CD4-positive, alpha-beta T cell (primary cell): ENCODE measurements around the gene GPD2. TPM values are rescaled to one million over a fixed set of nuclear protein-coding genes. Genes with fewer than 3 reads are reported as not detected.

Experiments used
- ATAC-seq: fragments of 200-7000 bp; cut with Tn5 transposase; one replicate; pipeline ENCODE4 v1.10.0; 2022; ENCODE audit warnings: mild to moderate bottlenecking; ENCODE audit not compliant: poor library complexity
- CTCF ChIA-PET: fragments of 350-600 bp; sonication (Branson Sonifier 250); formaldehyde crosslinking; loops from one replicate; lab custom pipeline; 2021; ENCODE audit warnings: antibody characterized with exemption, inconsistent platforms; lab: Charles Lee
- POLR2A ChIA-PET: fragments of 350-600 bp; sonication (Branson Sonifier 250); formaldehyde crosslinking; loops from one replicate; lab custom pipeline; 2021; ENCODE audit warnings: antibody characterized with exemption, inconsistent platforms; lab: Charles Lee
- DNase-seq, 14 experiments: peaks; one replicate each; pipeline ENCODE4 v3.0.0-alpha.2; 2013 to 2020; ENCODE audit warnings: mixed read lengths in 2 of 14
- H3K27ac ChIP-seq, 2 donors: one replicate each; pipeline versions ENCODE4 v1.5.1 to v1.7.0; 2013; ENCODE audit warnings: low read length in 2 of 2, low read depth in 1 of 2, mild to moderate bottlenecking in 1 of 2
- H3K27me3 ChIP-seq, 2 experiments: 1 replicate in 1 of 2; 2 replicates in 1 of 2; pipeline versions ENCODE4 v1.6.1 to v1.7.0; 2013; ENCODE audit warnings: low read length in 2 of 2, control low read depth in 1 of 2, mild to moderate bottlenecking in 1 of 2, moderate library complexity in 1 of 2; ENCODE audit not compliant: insufficient read depth in 2 of 2, control insufficient read depth in 1 of 2
- H3K36me3 ChIP-seq: one replicate; pipeline ENCODE4 v1.6.1; 2013; ENCODE audit warnings: low read length, control low read depth; ENCODE audit not compliant: insufficient read depth
- H3K4me1 ChIP-seq: one replicate; pipeline ENCODE4 v1.6.1; 2013; ENCODE audit warnings: low read length, control low read depth; ENCODE audit not compliant: insufficient read depth
- H3K4me3 ChIP-seq: one replicate; pipeline ENCODE4 v1.5.1; 2013; ENCODE audit warnings: mild to moderate bottlenecking, low read length, moderate library complexity
- H3K9me3 ChIP-seq, 2 experiments: 1 replicate in 1 of 2; 2 replicates in 1 of 2; pipeline versions ENCODE4 v1.6.1 to v1.7.0; 2013; ENCODE audit warnings: low read length in 2 of 2, mild to moderate bottlenecking in 2 of 2, control low read depth in 1 of 2, moderate library complexity in 1 of 2; ENCODE audit not compliant: control insufficient read depth in 1 of 2, insufficient read depth in 1 of 2
- H3K27ac Mint-ChIP-seq: one replicate; pipeline ENCODE4 v1.8.0; 2020; ENCODE audit warnings: mixed read lengths
- H3K27me3 Mint-ChIP-seq: one replicate; pipeline ENCODE4 v1.8.0; 2021; ENCODE audit warnings: mixed read lengths
- H3K36me3 Mint-ChIP-seq: one replicate; pipeline ENCODE4 v1.8.0; 2021; ENCODE audit warnings: low read depth, mixed read lengths
- H3K4me1 Mint-ChIP-seq: one replicate; pipeline ENCODE4 v1.8.0; 2021; ENCODE audit warnings: low read depth, mixed read lengths
- H3K4me3 Mint-ChIP-seq: one replicate; pipeline ENCODE4 v1.8.0; 2020; ENCODE audit warnings: mild to moderate bottlenecking, mixed read lengths
- H3K9me3 Mint-ChIP-seq: one replicate; pipeline ENCODE4 v1.8.0; 2020; ENCODE audit warnings: mixed read lengths
- intact Hi-C, 2 experiments: fragments of 100-400 bp; cut with DNase I in 1 of 2; cut with micrococcal nuclease in 1 of 2; formaldehyde crosslinking; loops; one replicate each; pipeline versions ENCODE4 v1.15.1 to v1.9.0; 2023 to 2025; cut with DNase I, micrococcal nuclease
- total RNA-seq, 174 experiments: library from RNA in 2 of 174; stranded (reverse) in 2 of 174; gene quantifications; one replicate each; pipeline ENCODE4 v1.2.3 and lab custom pipeline; 2021 to 2026
- TF ChIP-seq, protein P1 (sequence below): fragments of 200-600 bp; IDR thresholded peaks from one replicate; pipeline ENCODE4 v1.8.0; 2022; ENCODE audit warnings: antibody characterized with exemption, mild to moderate bottlenecking

GPD2 gene
- total RNA-seq, 2 experiments from 2014 or later = 6.2 to 6.7 TPM

DNA sequence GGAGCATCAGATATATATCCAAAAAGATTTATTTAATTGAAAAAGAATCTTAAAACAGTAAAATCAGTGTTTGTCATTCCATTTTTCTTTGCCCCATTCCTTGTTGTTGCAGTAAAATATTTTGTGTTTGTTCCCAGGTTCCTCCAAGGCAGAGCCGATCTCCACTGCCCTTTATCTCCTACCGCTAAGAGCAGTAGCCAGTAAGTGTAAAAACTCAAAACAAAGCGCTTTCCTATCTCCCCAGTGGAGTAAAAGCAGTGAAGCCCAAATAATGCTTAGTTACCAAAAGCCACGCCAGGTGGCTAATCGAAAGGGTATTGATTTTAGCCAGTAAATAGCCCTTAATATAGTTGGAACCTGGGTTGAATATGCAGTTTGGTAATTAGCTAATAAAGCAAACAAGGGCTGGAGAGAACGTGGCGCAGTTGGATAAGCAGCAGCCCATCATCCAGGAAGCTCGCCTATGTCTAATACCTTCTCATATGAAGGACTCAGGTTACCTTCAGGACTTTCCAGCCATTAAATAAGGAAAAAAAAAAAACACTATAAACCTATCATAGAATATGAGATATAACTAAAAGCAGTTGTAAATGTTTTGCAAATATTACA, 12.4 kb upstream of the GPD2 start:
- no peak for DNase-seq
- Histone ChIP-seq H3K27ac (no peak overlapping the region), H3K4me1 (no peaks in the 10 kb centered on the region), H3K9me3 (no peaks in the 10 kb centered on the region), H3K4me3 (no peak overlapping the region), H3K27me3 (no peaks in the 10 kb centered on the region), H3K36me3 (no peaks in the 10 kb centered on the region)
- H3K4me3 Mint-ChIP-seq = no peak overlapping the region
- peaks cover 7% of the 10 kb centered on the region for H3K27me3 Mint-ChIP-seq
- intact Hi-C loops = no loop called here
- no peak overlapping the region for H3K27ac Mint-ChIP-seq
- TF ChIP-seq, protein P1, sequence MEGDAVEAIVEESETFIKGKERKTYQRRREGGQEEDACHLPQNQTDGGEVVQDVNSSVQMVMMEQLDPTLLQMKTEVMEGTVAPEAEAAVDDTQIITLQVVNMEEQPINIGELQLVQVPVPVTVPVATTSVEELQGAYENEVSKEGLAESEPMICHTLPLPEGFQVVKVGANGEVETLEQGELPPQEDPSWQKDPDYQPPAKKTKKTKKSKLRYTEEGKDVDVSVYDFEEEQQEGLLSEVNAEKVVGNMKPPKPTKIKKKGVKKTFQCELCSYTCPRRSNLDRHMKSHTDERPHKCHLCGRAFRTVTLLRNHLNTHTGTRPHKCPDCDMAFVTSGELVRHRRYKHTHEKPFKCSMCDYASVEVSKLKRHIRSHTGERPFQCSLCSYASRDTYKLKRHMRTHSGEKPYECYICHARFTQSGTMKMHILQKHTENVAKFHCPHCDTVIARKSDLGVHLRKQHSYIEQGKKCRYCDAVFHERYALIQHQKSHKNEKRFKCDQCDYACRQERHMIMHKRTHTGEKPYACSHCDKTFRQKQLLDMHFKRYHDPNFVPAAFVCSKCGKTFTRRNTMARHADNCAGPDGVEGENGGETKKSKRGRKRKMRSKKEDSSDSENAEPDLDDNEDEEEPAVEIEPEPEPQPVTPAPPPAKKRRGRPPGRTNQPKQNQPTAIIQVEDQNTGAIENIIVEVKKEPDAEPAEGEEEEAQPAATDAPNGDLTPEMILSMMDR = no peak
- H3K4me1 Mint-ChIP-seq = no peaks in the 10 kb centered on the region
- no peaks in the 10 kb centered on the region for H3K36me3 Mint-ChIP-seq
- ATAC-seq = no peak
- ChIA-PET POLR2A (interaction anchor here (0.6 kb wide), 1 partner anchor 88 kb away, joined by 4 read pairs; no protein-coding TSS in a partner anchor), CTCF (no interaction called here)
- H3K9me3 Mint-ChIP-seq = no peaks in the 10 kb centered on the region

DNA sequence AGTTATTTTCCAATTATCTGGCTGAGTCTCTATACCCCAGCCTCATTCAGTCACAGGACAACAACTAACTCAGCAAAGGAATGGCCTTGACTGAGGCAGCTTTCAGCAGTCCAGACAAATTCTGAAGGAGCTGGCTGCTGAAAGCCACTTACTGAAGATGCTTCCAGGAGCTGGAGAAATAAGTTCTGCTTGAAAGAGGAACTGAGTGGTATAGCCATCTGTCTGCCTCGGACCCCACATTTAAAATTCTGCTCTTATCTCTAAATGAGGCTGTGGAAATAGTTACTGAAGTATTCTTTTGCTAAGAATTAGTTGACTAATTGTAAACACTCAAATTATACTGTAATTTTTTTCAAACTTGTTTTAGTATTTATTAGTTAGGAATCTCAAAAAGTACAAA, 9.1 kb upstream of the GPD2 start:
- ChIA-PET CTCF (no interaction called here), POLR2A (no interaction called here)
- intact Hi-C loops = no loop called here
- TF ChIP-seq, protein P1 = no peak
- H3K36me3 ChIP-seq = no peaks in the 10 kb centered on the region
- Mint-ChIP-seq H3K9me3 (no peaks in the 10 kb centered on the region), H3K4me1 (no peaks in the 10 kb centered on the region), H3K4me3 (no peak overlapping the region), H3K27ac (no peak overlapping the region), H3K36me3 (no peaks in the 10 kb centered on the region), H3K27me3 (peaks cover 3% of the 10 kb centered on the region)
- H3K9me3 ChIP-seq = no peaks in the 10 kb centered on the region
- H3K27me3 ChIP-seq = no peaks in the 10 kb centered on the region
- H3K4me1 ChIP-seq = no peaks in the 10 kb centered on the region
- DNase-seq = no peak
- no peak overlapping the region for H3K27ac ChIP-seq
- ATAC-seq = no peak
- no peak overlapping the region for H3K4me3 ChIP-seq

GRCh38 chr2:156429211-156429610, 7.0 kb upstream of the GPD2 start:
- CTCF ChIA-PET = interaction anchor here (1.2 kb wide), 1 partner anchor 94 kb away, joined by 6 read pairs; no protein-coding TSS in a partner anchor
- Mint-ChIP-seq H3K27me3 (no peaks in the 10 kb centered on the region), H3K9me3 (no peaks in the 10 kb centered on the region), H3K4me3 (no peak overlapping the region), H3K4me1 (no peaks in the 10 kb centered on the region), H3K36me3 (no peaks in the 10 kb centered on the region), H3K27ac (no peak overlapping the region)
- TF ChIP-seq, protein P1 = no peak
- H3K27ac ChIP-seq = no peak overlapping the region
- intact Hi-C loops = no loop called here
- H3K4me1 ChIP-seq = no peaks in the 10 kb centered on the region
- POLR2A ChIA-PET = interaction anchor here (1.0 kb wide), 1 partner anchor 88 kb away, joined by 4 read pairs; no protein-coding TSS in a partner anchor
- ATAC-seq (no peak), DNase-seq (no peak)
- H3K36me3 ChIP-seq = no peaks in the 10 kb centered on the region
- no peak overlapping the region for H3K4me3 ChIP-seq
- no peaks in the 10 kb centered on the region for H3K27me3 ChIP-seq
- H3K9me3 ChIP-seq = no peaks in the 10 kb centered on the region
